ENCODE measurements around the gene ZFHX2.
A peak's percentile ranks its signal among the peaks of the same experiment; 100 is the strongest.

The ZFHX2 gene

GRCh38 chr14:23572524-23572828, 20.9 kb upstream of the ZFHX2 start:
- DNase-seq: no peak

- no peak for DNase-seq
Observed at GRCh38 chr14:23571701-23572523, 20.3 kb upstream of the ZFHX2 start.

GRCh38 chr14:23570806-23571483, 19.4 kb upstream of the ZFHX2 start:
- DNase-seq: no peak

GRCh38 chr14:23569443-23570151, 18.0 kb upstream of the ZFHX2 start:
- DNase-seq: no peak

GRCh38 chr14:23568600-23569331, 17.2 kb upstream of the ZFHX2 start:
- no peak for DNase-seq

GRCh38 chr14:23568021-23568599, 16.5 kb upstream of the ZFHX2 start:
- DNase-seq: no peak

- peak; percentile 87 for DNase-seq
Observed at GRCh38 chr14:23567186-23568020, 15.8 kb upstream of the ZFHX2 start, which contains the start of gene AP1G2. Gene AP1G2, minus strand, starts transcription at chr14:23567791. Its CDS starts 477 bp downstream, at chr14:23567314.

GRCh38 chr14:23566778-23567185, 15.2 kb upstream of the ZFHX2 start:
- DNase-seq: no peak

GRCh38 chr14:23566112-23566777, 14.7 kb upstream of the ZFHX2 start:
- DNase-seq: no peak

- no peak for DNase-seq
Observed at GRCh38 chr14:23565626-23566025, 14.1 kb upstream of the ZFHX2 start.

- no peak for DNase-seq
Observed at GRCh38 chr14:23564876-23565275, 13.3 kb upstream of the ZFHX2 start.

- no peak for DNase-seq
Observed at GRCh38 chr14:23564181-23564812, 12.7 kb upstream of the ZFHX2 start.

- DNase-seq: no peak
Observed at GRCh38 chr14:23563473-23564180, 12.1 kb upstream of the ZFHX2 start.

GRCh38 chr14:23562822-23563472, 11.4 kb upstream of the ZFHX2 start:
- peak; percentile 69 for DNase-seq

GRCh38 chr14:23561873-23562821, 10.6 kb upstream of the ZFHX2 start:
- DNase-seq: no peak

GRCh38 chr14:23561259-23561658, 9.7 kb upstream of the ZFHX2 start:
- DNase-seq: no peak

GRCh38 chr14:23559926-23560520, 8.5 kb upstream of the ZFHX2 start:
- DNase-seq: no peak
